OCI-LY3 (cell line): ENCODE data around the gene AHCYL2.
"Not testable (repeated sequence)": the region's sequence is repeated elsewhere in the genome, so short reads cannot be mapped to it uniquely, and the experiment has no call there.

Source experiments
- CTCF ChIP-seq: fragments of 200-600, 300-600 bp; sonication (generic); IDR thresholded peaks from 2 replicates; pipeline ENCODE4 v1.5.1; 2014; ENCODE audit warnings: antibody characterized with exemption, low read length, low read depth
- EZH2phosphoT487 ChIP-seq: fragments of 200-600 bp; shearing (Covaris generic); IDR thresholded peaks from 2 replicates; pipeline ENCODE4 v1.6.1; 2018; ENCODE audit warnings: antibody characterized with exemption, mixed run types, low read depth

DNA sequence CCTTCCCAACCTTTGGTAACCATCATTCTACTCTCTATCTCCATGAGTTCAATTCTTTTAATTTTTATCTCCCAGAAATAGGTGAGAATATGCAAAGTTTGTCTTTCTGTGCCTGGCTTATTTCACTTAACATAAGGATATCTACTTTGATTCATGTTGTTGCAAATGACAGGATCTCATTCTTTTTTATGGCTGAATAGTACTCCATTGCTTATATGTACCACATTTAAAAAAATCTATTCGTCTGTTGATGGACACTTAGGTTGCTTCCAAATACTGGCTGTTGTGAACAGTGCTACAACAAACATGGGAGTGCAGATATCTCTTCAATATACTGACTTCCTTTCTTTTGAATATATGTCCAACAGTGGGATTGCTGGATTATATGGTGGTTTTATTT is 75.5 kb downstream of the AHCYL2 start:
- not testable (repeated sequence) for TF ChIP-seq CTCF, EZH2phosphoT487
